Thyroid gland (tissue), 4 donors: ENCODE results near the gene PTGDR. TPM values are rescaled to one million over a fixed set of nuclear protein-coding genes. Genes with fewer than 3 reads are reported as not detected.

Experiments used
- DNase-seq, 2 donors: peaks; one replicate each; pipeline ENCODE4 v3.0.0-alpha.2; 2019
- H3K27ac ChIP-seq, 3 donors: fragments of 200-600 bp; sonication (generic); 1 replicate in 2 of 3; 2 replicates in 1 of 3; pipeline ENCODE4 v1.5.1; 2016 to 2019; ENCODE audit warnings: mild to moderate bottlenecking in 1 of 3, moderate library complexity in 1 of 3
- H3K27me3 ChIP-seq: fragments of 200-600 bp; sonication (generic); one replicate; pipeline ENCODE4 v1.5.1; 2019
- H3K36me3 ChIP-seq, 2 donors: fragments of 200-600 bp; sonication (generic); one replicate each; pipeline ENCODE4 v1.5.1; 2016 to 2019
- H3K4me1 ChIP-seq, 2 donors: fragments of 200-600 bp; sonication (generic); one replicate each; pipeline ENCODE4 v1.5.1; 2017 to 2019
- H3K4me3 ChIP-seq, 3 donors: fragments of 200-600 bp; sonication (generic); replicated peaks in 1 of 3; 1 replicate in 2 of 3; 2 replicates in 1 of 3; pipeline ENCODE4 v1.5.1; 2016; ENCODE audit warnings: mild to moderate bottlenecking in 1 of 3
- H3K9me3 ChIP-seq: fragments of 200-600 bp; sonication (generic); one replicate; pipeline ENCODE4 v1.5.1; 2017
- CTCF ChIP-seq, 6 experiments: fragments of 200-600 bp in 3 of 6; fragments of 450-650 bp in 3 of 6; sonication (generic) in 3 of 6; IDR thresholded peaks; one replicate each; pipeline ENCODE4 v1.5.1; 2016 to 2019; ENCODE audit warnings: antibody characterized with exemption in 6 of 6, mild to moderate bottlenecking in 2 of 6, inconsistent platforms in 1 of 6, moderate library complexity in 1 of 6
- POLR2A ChIP-seq, 2 donors: fragments of 450-650 bp; IDR thresholded peaks; one replicate each; pipeline ENCODE4 v1.6.1; 2017; ENCODE audit warnings: antibody characterized with exemption in 2 of 2, mild to moderate bottlenecking in 2 of 2, moderate library complexity in 1 of 2
- WGBS, 2 donors: methylation state at CpG; one replicate each; pipeline ENCODE4 v1.1.5; 2017; 5-methylcytosine and 5-hydroxymethylcytosine counted together
- intact Hi-C: fragments of 100-400 bp; cut with DNase I; formaldehyde crosslinking; loops from one replicate; pipeline ENCODE4 v1.15.1; 2023
- total RNA-seq, 4 donors: library from RNA; depleted of rRNA; stranded (reverse); fragments of >200 nt; gene quantifications; one replicate each; pipeline ENCODE4 v1.2.3, GENCODE V29; 2016

Gene PTGDR
- total RNA-seq, 4 donors from 2014 or later: 0.54 to 1.2 (median 0.93) TPM

DNA sequence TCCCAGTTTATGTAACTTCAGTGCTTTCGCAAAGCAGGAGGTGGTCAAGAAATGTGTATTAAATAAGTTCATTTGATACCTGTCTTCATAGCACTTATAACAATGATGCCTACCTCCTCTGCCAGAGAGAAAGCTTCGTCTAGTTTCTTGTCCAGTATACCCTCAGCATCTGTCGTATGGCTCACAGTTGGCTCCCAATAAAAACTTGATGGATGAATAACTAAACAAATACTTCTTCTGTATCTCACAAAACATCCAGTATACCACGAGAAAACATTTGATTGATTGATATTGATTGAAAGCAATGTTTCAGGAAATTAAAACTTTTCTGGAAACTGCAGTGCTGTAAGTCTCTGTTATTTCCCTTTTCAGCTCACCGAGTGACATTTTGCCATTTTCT is 26.9 kb upstream of the PTGDR start:
- intact Hi-C loops: no loop called here
- Histone ChIP-seq H3K27me3 (no peaks in the 10 kb centered on the region), H3K9me3 (no peaks in the 10 kb centered on the region), H3K27ac (no peak overlapping the region), H3K4me3 (no peak overlapping the region), H3K36me3 (no peaks in the 10 kb centered on the region), H3K4me1 (no peaks in the 10 kb centered on the region)
- 74% methylated on average over 5 of the region's 5 CpGs for WGBS, 2 donors
- no peak for DNase-seq
- TF ChIP-seq POLR2A (IDR thresholded peaks at IDR 0.05) (no peak), CTCF (IDR thresholded peaks at IDR 0.05) (no peak)

DNA sequence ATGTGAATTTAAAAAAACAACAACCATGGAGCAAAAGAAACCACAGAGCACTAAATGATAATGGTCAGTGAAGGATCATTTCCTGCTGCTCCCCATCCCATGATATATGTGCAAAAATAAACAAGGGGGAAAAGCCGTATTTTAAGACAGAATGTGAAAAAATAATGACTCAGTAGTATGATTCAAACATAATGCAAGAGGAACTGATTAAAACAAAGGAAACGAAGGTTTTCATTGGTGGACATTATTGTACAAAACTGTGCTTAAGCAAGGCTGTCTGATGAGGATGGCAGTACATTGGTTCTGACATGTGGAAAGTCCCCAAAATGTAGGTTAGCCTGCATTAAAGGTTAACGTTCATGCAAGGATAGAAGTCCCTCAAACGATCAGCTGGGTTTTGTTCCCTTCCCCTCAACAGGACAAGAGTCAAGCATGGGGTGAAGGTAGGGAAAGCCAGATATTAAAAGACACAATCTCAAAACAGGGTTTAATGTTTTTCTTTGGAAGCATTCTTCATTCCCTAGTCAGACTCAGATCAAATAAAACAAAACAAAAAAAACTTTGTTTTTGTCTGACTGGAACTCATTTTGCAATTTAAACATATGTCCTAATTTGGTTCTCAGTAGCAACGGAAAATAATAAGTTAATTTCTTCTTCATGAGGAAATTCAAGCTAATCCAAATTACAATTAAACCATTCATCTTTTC is 26.3 kb upstream of the PTGDR start:
- no peaks in the 10 kb centered on the region for H3K4me1 ChIP-seq
- WGBS, 2 donors: 56 to 62% methylated on average over 5 of the region's 5 CpGs
- no peak overlapping the region for H3K27ac ChIP-seq
- H3K9me3 ChIP-seq: no peaks in the 10 kb centered on the region
- TF ChIP-seq POLR2A (IDR thresholded peaks at IDR 0.05) (no peak), CTCF (IDR thresholded peaks at IDR 0.05) (no peak)
- no peaks in the 10 kb centered on the region for H3K36me3 ChIP-seq
- H3K27me3 ChIP-seq: no peaks in the 10 kb centered on the region
- no peak for DNase-seq
- intact Hi-C loops: no loop called here
- no peak overlapping the region for H3K4me3 ChIP-seq

DNA sequence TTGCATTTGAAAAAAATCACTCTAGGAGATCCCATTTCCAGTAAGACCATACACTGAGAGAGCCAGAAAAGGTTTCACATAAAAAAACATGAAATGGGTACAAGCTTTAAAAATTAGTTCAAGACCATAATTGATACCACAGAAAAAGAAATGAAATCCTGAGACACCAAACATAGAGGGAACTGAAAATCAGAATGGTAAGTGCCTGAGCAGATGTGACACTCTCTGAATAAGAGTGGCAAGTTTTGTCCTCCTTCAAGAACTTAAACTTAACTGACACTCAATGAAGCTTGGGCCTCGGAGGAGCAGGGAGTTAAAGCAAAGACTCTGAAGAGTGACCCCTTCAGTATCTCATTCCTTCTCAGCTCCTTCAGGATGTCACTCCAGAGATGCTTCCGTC is 23.2 kb upstream of the PTGDR start:
- Histone ChIP-seq H3K36me3 (no peaks in the 10 kb centered on the region), H3K27me3 (no peaks in the 10 kb centered on the region), H3K27ac (no peak overlapping the region), H3K9me3 (no peaks in the 10 kb centered on the region), H3K4me1 (no peaks in the 10 kb centered on the region), H3K4me3 (no peak overlapping the region)
- intact Hi-C loops: no loop called here
- DNase-seq: no peak
- WGBS, 2 donors: 67 to 71% methylated on average over 2 of the region's 2 CpGs
- TF ChIP-seq POLR2A (IDR thresholded peaks at IDR 0.05) (no peak), CTCF (IDR thresholded peaks at IDR 0.05) (no peak)

DNA sequence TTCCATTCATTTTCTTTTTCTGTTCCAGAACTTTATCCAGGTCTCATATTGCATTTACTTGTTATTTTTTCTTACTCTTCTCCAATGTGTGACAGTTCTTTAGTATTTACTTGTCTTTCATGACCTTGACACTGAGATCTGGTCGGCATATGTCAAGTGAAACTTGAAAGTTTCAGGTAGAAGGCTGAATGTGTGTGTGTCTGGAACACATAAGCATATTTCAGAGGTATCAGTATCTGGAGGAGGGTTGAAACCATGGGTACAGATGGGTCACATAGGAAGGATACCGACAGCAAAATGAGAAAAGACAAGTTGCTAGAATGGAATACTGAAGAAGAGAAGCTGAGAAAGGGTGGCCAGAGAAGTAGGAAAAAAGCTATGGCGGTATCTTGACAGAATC is 22.5 kb upstream of the PTGDR start:
- Histone ChIP-seq H3K9me3 (no peaks in the 10 kb centered on the region), H3K4me3 (no peak overlapping the region), H3K36me3 (no peaks in the 10 kb centered on the region), H3K27ac (no peak overlapping the region), H3K27me3 (no peaks in the 10 kb centered on the region), H3K4me1 (no peaks in the 10 kb centered on the region)
- intact Hi-C loops: no loop called here
- no peak for TF ChIP-seq POLR2A (IDR thresholded peaks at IDR 0.05)
- TF ChIP-seq CTCF (IDR thresholded peaks at IDR 0.05): no peak
- no peak for DNase-seq
- WGBS, 2 donors: 89 to 97% methylated on average over 3 of the region's 3 CpGs

- Histone ChIP-seq H3K4me3 (no peak overlapping the region), H3K36me3 (no peaks in the 10 kb centered on the region), H3K27me3 (no peaks in the 10 kb centered on the region), H3K27ac (no peak overlapping the region), H3K4me1 (no peaks in the 10 kb centered on the region), H3K9me3 (no peaks in the 10 kb centered on the region)
- WGBS, 2 donors: 66 to 73% methylated on average over 2 of the region's 2 CpGs
- intact Hi-C loops: no loop called here
- TF ChIP-seq POLR2A (IDR thresholded peaks at IDR 0.05): no peak
- TF ChIP-seq CTCF (IDR thresholded peaks at IDR 0.05): no peak
- no peak for DNase-seq
Observed at GRCh38 chr14:52248057-52248456, 19.4 kb upstream of the PTGDR start.
